IPS-NIHi11 (cell line): ENCODE results near the gene WDR86.

ENCODE experiments used
- DNase-seq: peaks from one replicate; pipeline ENCODE4 v3.0.0; 2012; ENCODE audit warnings: mixed read lengths, low spot score

Gene WDR86

GRCh38 chr7:151439855-151440798 lies 30.3 kb upstream of the WDR86 start, which contains the start of gene CRYGN:
CRYGN (minus strand) TSS chr7:151440141; CDS start chr7:151439917, 224 bp downstream.
- DNase-seq = peak; percentile 92

GRCh38 chr7:151438864-151439601 lies 29.2 kb upstream of the WDR86 start:
- no peak for DNase-seq

DNA sequence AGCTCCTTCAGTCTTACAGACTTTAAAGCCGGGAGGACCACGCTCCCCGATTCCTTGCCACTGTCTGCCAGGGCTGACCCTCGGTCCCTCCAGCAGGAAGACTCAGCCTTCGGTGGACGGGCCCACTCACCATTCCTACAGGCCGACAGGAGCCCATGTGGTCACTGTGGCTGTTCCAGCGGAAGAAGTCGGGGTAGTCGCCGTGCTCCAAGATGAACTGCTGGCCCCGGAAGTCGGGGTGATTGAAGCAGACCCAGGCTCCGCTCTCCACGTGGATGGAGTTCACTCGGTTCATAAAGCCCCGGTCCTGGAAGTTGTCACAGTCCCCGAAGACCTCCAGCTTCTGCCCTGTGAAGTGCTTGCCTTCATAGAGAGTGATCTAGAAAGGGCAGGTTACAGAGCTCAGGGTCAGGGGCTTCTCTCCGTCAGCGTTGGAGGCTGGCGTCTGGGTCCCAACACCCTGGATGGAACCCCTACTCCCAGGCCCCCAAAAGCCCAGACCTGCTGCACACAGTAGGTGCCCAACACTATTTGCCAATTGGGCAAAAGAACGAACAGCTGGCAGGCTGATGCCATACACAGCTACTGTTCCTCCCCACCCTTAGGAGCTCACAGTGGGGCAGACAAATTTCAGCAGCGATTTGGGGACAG lies 28.2 kb upstream of the WDR86 start:
- no peak for DNase-seq

- no peak for DNase-seq
Observed at GRCh38 chr7:151437159-151437553, 27.3 kb upstream of the WDR86 start.

DNA sequence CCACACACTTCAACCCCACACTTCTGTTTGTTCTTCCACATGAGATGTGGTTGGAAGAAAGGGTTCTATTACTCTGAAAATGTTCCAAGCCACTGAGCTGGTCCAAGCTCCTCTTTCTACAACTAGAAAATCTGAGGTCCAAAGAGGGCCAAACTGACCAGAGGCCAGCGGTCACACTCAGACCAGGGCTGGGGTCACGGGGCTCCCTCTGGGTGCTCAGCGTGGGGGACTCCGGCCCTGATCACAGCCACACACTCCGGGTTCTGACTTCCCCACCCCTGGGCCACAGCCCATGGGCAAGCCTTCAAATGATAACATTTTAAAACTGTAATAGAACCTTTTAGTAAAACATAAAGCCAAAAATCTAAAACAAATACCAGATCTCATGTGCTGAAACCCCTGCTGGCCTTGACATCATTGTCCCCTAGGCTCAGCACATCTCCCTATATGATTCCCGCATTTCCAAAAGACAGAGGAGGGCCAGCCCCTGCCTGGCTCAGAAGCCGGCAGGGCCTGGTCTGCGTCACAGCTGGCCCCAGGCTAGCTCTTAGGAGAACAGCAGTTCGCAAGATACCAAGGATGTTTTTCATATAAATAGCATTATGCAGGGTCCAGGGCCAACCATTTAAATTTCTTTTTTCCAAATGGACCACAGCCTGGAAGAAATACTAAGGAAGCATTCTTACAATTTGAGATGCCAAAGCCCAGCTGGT lies 26.8 kb upstream of the WDR86 start:
- no peak for DNase-seq

- no peak for DNase-seq
Observed at GRCh38 chr7:151435971-151436370, 26.1 kb upstream of the WDR86 start.

DNA sequence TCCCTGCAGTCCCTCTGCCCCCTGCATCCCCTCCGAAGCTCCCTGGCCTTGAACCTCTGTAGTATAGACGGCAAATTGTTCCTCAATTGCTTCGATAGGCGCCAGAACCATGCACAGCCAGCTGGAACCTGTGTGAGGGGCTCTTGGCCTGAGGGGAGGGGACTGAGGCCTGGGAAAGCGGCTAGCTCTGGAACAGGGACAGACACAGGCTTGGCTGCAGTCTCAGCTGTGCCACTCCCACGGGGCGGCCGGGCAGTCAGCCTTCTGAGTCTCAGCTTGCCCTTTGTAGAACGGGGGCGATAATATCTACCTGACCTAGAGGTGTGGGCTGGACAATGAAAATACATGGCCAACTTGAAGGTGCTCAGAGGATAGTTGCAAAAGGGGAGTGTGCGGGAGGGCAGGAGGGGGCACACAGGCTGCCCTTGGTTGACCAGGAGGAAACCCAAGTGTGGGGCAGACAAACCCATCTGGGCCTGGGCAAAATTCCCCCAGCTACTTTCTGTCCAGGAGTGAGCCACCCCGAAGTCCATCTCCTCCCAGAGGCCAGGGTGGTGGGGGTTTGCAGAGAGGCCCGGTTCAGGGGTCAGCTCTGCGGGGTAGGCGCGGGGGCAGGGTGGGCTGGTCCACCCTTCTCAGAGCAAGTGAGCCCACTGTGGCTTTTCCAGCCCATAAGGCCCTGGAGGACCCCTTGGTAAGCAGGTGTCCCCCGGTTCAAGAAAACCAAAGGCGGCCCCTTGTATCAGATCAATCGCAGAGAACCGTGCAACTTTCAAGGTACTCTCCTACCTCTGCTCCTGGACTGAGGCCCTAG lies 25.5 kb upstream of the WDR86 start:
- DNase-seq = no peak

- no peak for DNase-seq
Observed at GRCh38 chr7:151434549-151434948, 24.7 kb upstream of the WDR86 start.

GRCh38 chr7:151433721-151434400 lies 24.0 kb upstream of the WDR86 start:
- no peak for DNase-seq

DNA sequence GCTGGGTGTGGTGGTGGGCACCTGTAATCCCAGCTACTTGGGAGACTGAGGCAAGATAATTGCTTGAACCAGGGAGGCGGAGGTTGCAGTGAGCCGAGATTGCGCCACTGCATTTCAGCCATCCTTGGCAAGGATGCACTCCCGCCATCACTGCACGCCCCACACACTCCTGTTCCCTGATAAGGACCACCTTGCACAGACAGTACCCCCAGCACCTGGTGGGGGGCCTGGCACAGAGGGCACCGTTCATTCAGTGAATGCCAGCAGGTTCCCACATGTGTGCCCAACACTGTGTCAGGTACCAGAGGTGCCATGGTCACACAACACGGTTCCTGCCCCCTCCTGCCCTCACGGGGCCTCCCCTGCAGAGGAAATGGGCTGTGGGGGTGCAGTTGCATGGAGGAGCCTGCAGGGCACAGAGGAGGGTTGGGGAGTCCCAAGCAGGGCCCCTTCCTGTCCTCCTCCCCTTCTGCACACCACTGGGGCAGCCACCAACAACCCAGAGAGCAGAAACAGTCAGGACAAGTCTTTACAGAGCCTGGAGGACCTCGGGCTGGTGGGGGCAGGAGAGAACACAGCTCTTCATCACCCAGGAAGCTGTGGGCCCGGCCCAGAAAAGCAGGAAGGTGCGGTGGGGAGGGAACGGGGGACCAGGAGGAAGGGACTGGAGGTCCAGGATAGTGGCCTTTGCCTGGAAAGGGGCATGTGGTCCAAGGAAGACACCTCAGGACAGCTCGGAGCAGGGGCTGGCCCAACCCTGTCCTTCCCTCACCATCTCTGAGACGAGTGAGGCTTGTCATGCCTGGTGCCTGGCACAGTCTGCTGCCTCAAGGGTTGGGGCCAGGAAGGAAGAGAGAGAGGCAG lies 23.1 kb upstream of the WDR86 start:
- DNase-seq = no peak

GRCh38 chr7:151431768-151432311 lies 22.0 kb upstream of the WDR86 start:
- DNase-seq = no peak

- no peak for DNase-seq
Observed at GRCh38 chr7:151431281-151431767, 21.5 kb upstream of the WDR86 start.

DNA sequence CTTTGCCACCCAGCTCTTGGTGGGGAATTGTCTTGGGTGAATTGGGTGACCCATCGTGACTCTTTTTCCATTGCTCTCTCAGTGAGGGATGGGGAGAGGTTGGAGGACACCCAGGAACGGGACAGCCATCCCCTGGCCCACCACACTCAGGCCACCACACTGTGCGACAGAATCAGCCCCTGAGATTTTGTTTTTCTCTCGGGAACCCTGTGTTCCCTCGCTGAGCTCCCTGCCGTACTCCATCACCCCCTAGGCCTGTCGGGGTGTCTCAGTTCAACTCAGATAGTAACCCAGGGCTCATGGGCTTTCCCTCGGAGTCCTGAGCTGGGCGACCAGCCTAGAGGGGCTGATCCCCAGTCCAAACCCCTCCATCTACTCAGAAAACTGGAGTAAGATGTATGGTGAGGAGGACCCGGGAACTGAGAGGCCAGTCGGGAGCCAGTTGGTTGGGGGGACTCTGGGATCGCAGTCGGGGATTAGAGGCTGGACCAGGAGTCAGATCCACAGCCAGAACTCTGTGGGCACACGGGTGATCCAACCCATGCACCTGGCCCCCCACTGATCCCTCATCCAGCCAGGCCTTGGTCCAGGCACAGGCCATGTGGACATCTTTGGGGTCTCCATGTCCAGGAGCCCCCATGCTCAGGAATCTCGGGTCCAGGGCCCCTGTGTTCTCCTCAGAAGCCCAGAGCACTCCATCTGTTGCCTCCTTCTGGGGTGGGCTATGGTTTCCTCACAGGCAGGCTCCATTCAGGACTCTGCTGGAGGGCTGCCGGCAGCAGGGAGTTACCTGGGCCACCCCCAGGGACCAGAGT lies 20.8 kb upstream of the WDR86 start:
- DNase-seq = no peak

- peak; percentile 70 for DNase-seq
Observed at GRCh38 chr7:151429560-151430331, 19.9 kb upstream of the WDR86 start.

GRCh38 chr7:151429237-151429559 lies 19.4 kb upstream of the WDR86 start:
- DNase-seq = no peak

DNA sequence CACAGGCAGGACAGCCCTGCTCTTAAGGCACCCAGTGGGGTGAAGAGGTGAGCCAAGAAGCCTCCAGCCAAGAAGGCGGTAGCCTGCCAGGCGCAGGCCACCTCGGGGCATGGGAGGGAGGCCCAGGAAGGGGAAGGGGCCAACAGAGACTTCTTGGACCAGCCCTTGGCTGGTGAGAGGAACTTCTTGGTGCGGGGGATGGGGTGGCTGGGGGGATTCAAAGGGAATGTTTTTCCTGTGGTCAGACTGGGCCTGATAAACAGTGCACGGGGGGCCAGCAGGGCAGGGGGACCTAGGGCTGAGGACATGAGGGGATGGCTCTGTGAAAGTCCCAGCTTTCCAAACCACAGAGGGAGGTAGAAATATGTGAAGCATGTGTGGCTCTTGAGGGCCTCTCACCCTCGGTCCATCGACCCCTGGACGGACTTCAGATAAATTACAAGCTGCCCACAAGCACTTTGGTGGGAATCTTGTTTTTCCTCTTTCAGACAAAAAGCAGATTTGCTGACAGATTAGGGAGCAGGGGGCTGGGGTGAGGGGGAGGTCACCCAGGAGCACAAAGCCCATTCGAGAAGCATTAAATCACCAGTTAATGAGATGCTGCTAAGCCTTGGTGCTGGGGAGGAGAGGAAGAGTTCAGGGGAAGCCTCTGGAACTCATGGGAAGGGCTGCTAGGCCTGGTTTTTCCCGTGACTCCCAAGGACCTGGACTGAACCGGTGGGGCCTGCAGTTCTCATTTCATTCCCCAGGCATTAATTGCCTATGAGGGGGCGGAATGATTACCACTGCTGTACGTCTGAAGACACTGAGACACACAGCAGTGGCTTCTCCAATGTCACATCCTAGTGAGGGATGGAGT lies 18.8 kb upstream of the WDR86 start:
- peak; percentile 70 for DNase-seq
